Amniotic epithelial cell (primary cell): ENCODE results near the gene GRIP2.
"Not testable (repeated sequence)": the region's sequence is repeated elsewhere in the genome, so short reads cannot be mapped to it uniquely, and the experiment has no call there.

Source experiments
- DNase-seq: peaks from one replicate; pipeline ENCODE4 v3.0.0-alpha.2; 2010; ENCODE audit warnings: low read depth

GRIP2 gene

GRCh38 chr3:14520967-14521366, 19.2 kb downstream of the GRIP2 start:
- DNase-seq, result no peak

GRCh38 chr3:14520149-14520548, 20.0 kb downstream of the GRIP2 start:
- DNase-seq, result no peak

- no peak for DNase-seq
Measured at GRCh38 chr3:14519406-14519805, 20.7 kb downstream of the GRIP2 start.

GRCh38 chr3:14518893-14519292, 21.2 kb downstream of the GRIP2 start:
- DNase-seq, result no peak

GRCh38 chr3:14518432-14518802, 21.7 kb downstream of the GRIP2 start:
- DNase-seq, result no peak

GRCh38 chr3:14517601-14518431, 22.3 kb downstream of the GRIP2 start:
- no peak for DNase-seq

GRCh38 chr3:14516738-14517345, 23.3 kb downstream of the GRIP2 start:
- DNase-seq, result no peak

- not testable (repeated sequence) for DNase-seq
Measured at GRCh38 chr3:14515526-14515925, 24.6 kb downstream of the GRIP2 start.

- DNase-seq, result no peak
Measured at GRCh38 chr3:14514323-14514720, 25.8 kb downstream of the GRIP2 start.

- DNase-seq, result no peak
Measured at GRCh38 chr3:14513566-14514322, 26.4 kb downstream of the GRIP2 start.

- no peak for DNase-seq
Measured at GRCh38 chr3:14512942-14513327, 27.2 kb downstream of the GRIP2 start.

GRCh38 chr3:14512281-14512941, 27.7 kb downstream of the GRIP2 start:
- no peak for DNase-seq

GRCh38 chr3:14511623-14512280, 28.4 kb downstream of the GRIP2 start:
- no peak for DNase-seq

- DNase-seq, result no peak
Measured at GRCh38 chr3:14510838-14511622, 29.1 kb downstream of the GRIP2 start.

- DNase-seq, result no peak
Measured at GRCh38 chr3:14509796-14510100, 30.4 kb downstream of the GRIP2 start.

- peak; percentile 7 for DNase-seq
Measured at GRCh38 chr3:14508966-14509795, 31.0 kb downstream of the GRIP2 start.

- DNase-seq, result no peak
Measured at GRCh38 chr3:14508505-14508819, 31.7 kb downstream of the GRIP2 start.

GRCh38 chr3:14507757-14508504, 32.2 kb downstream of the GRIP2 start:
- DNase-seq, result no peak

GRCh38 chr3:14507305-14507741, 32.8 kb downstream of the GRIP2 start:
- DNase-seq, result no peak
